NCI-H748 (cell line): Measurements from ENCODE around the gene MREG.

ENCODE experiments used
- DNase-seq: peaks from one replicate; lab custom pipeline; 2025; ENCODE audit not compliant: unreplicated experiment; lab: John Stamatoyannopoulos, UW

MREG gene

GRCh38 chr2:215920244-215921100 is 92.9 kb downstream of the MREG start:
- peak; percentile 84 for DNase-seq

- peak; percentile 46 for DNase-seq
Measured at GRCh38 chr2:215919624-215920243, 93.6 kb downstream of the MREG start.

- no peak for DNase-seq
Measured at GRCh38 chr2:215918901-215919599, 94.3 kb downstream of the MREG start.

GRCh38 chr2:215917953-215918620 is 95.3 kb downstream of the MREG start:
- DNase-seq, result peak; percentile 80

GRCh38 chr2:215915441-215915840 is 97.9 kb downstream of the MREG start:
- DNase-seq, result no peak

GRCh38 chr2:215914777-215915165 is 98.6 kb downstream of the MREG start:
- DNase-seq, result no peak

- DNase-seq, result no peak
Measured at GRCh38 chr2:215914054-215914776, 99.1 kb downstream of the MREG start.

GRCh38 chr2:215912299-215912842 is 101.0 kb downstream of the MREG start:
- DNase-seq, result no peak

GRCh38 chr2:215911301-215912085 is 101.9 kb downstream of the MREG start:
- DNase-seq, result no peak

GRCh38 chr2:215910180-215910579 is 103.2 kb downstream of the MREG start:
- no peak for DNase-seq

- DNase-seq, result no peak
Measured at GRCh38 chr2:215907147-215907546, 106.2 kb downstream of the MREG start.

GRCh38 chr2:215906458-215906857 is 106.9 kb downstream of the MREG start:
- no peak for DNase-seq

GRCh38 chr2:215905691-215906090 is 107.7 kb downstream of the MREG start:
- no peak for DNase-seq

- no peak for DNase-seq
Measured at GRCh38 chr2:215904101-215904500, 109.2 kb downstream of the MREG start.

GRCh38 chr2:215903203-215903602 is 110.1 kb downstream of the MREG start:
- no peak for DNase-seq

- no peak for DNase-seq
Measured at GRCh38 chr2:215901796-215902195, 111.6 kb downstream of the MREG start.

- no peak for DNase-seq
Measured at GRCh38 chr2:215900843-215901242, 112.5 kb downstream of the MREG start.

- no peak for DNase-seq
Measured at GRCh38 chr2:215900203-215900611, 113.1 kb downstream of the MREG start.
